PC-3 (cell line): ENCODE results near the gene GAB3. TPM values are rescaled to one million over a fixed set of nuclear protein-coding genes. Genes with fewer than 3 reads are reported as not detected.
A peak's percentile ranks its signal among the peaks of the same experiment; 100 is the strongest.

Source experiments
- ATAC-seq: fragments of 200-7000 bp; cut with Tn5 transposase; 2 replicates; pipeline ENCODE4 v1.9.1; 2020; ENCODE audit warnings: mild to moderate bottlenecking, moderate library complexity
- BruUV-seq: library from RNA; stranded (reverse); fragments of 400-500 nt; replicated peaks from 2 replicates; lab custom pipeline; 2021; lab: Mats Ljungman, UMichigan
- CTCF ChIA-PET: fragments of 300-600 bp; sonication (Branson Sonifier 250); formaldehyde crosslinking; loops from one replicate; lab custom pipeline; 2022; ENCODE audit warnings: antibody characterized with exemption; lab: Charles Lee
- POLR2A ChIA-PET: fragments of 300-600 bp; sonication (Branson Sonifier 250); formaldehyde crosslinking; loops from one replicate; lab custom pipeline; 2022; ENCODE audit warnings: antibody characterized with exemption; ENCODE audit not compliant: unreplicated experiment; lab: Charles Lee
- DNase-seq: peaks from one replicate; pipeline ENCODE4 v3.0.0-alpha.2; 2015
- H2AFZ ChIP-seq: fragments of 300-600 bp; sonication (generic); 2 replicates; pipeline ENCODE4 v1.6.0; 2016; ENCODE audit warnings: antibody characterized with exemption, low read length
- H3F3A ChIP-seq: fragments of 300-600 bp; sonication (generic); one replicate; pipeline ENCODE4 v1.6.0; 2017; ENCODE audit warnings: antibody characterized with exemption, low read length, control low read depth, mild to moderate bottlenecking; ENCODE audit not compliant: unreplicated experiment
- H3K27ac ChIP-seq: fragments of 300-600 bp; sonication (generic); 2 replicates; pipeline ENCODE4 v1.5.1; 2016; ENCODE audit warnings: mild to moderate bottlenecking, low read length
- H3K27me3 ChIP-seq: fragments of 300-600 bp; sonication (generic); 2 replicates; pipeline ENCODE4 v1.6.1; 2016; ENCODE audit warnings: low read length, mixed read lengths
- H3K36me3 ChIP-seq: fragments of 300-600 bp; sonication (generic); 2 replicates; pipeline ENCODE4 v1.6.1; 2016; ENCODE audit warnings: low read depth, mixed run types, low read length, mixed read lengths
- H3K4me1 ChIP-seq: fragments of 300-600 bp; sonication (generic); 2 replicates; pipeline ENCODE4 v1.5.1; 2016; ENCODE audit warnings: low read length; ENCODE audit not compliant: insufficient read depth
- H3K4me2 ChIP-seq: fragments of 300-600 bp; sonication (generic); 2 replicates; pipeline ENCODE4 v1.6.0; 2016; ENCODE audit warnings: low read length
- H3K4me3 ChIP-seq: fragments of 300-600 bp; sonication (generic); 2 replicates; pipeline ENCODE4 v1.5.1; 2016; ENCODE audit warnings: mild to moderate bottlenecking, low read length, mixed read lengths
- H3K79me2 ChIP-seq: fragments of 300-600 bp; sonication (generic); 2 replicates; pipeline ENCODE4 v1.6.1; 2017; ENCODE audit warnings: low read length, mixed read lengths
- H3K9ac ChIP-seq: fragments of 300-600 bp; sonication (generic); 2 replicates; pipeline ENCODE4 v1.6.0; 2016; ENCODE audit warnings: mild to moderate bottlenecking, low read length
- H3K9me2 ChIP-seq: fragments of 300-600 bp; sonication (generic); replicated peaks from 2 replicates; pipeline ENCODE4 v1.6.1; 2016; ENCODE audit warnings: mixed run types, low read length, mixed read lengths
- H3K9me3 ChIP-seq: fragments of 300-600 bp; sonication (generic); 2 replicates; pipeline ENCODE4 v1.6.1; 2016; ENCODE audit warnings: low read length, mixed read lengths
- H4K20me1 ChIP-seq: fragments of 300-600 bp; sonication (generic); 2 replicates; pipeline ENCODE4 v1.6.1; 2016; ENCODE audit warnings: low read length, mixed read lengths
- CTCF ChIP-seq: fragments of 300-600 bp; sonication (generic); conservative IDR thresholded peaks from 2 replicates; pipeline ENCODE4 v1.5.1; 2017; ENCODE audit warnings: antibody characterized with exemption, low read depth, mild to moderate bottlenecking, low read length
- EZH2 ChIP-seq: fragments of 300-600 bp; sonication (generic); IDR thresholded peaks from one replicate; pipeline ENCODE4 v1.6.1; 2017; ENCODE audit warnings: antibody characterized with exemption, mild to moderate bottlenecking, low read length; ENCODE audit not compliant: unreplicated experiment
- EZH2phosphoT487 ChIP-seq: fragments of 300-600 bp; sonication (generic); IDR thresholded peaks from 2 replicates; pipeline ENCODE4 v1.6.1; 2018; ENCODE audit warnings: mild to moderate bottlenecking, antibody characterized with exemption, low read length, borderline replicate concordance
- intact Hi-C: fragments of 100-400 bp; cut with micrococcal nuclease; formaldehyde crosslinking; loops from 2 replicates; pipeline ENCODE4 v1.9.0; 2023
- total RNA-seq: library from RNA; depleted of rRNA; stranded (reverse); fragments of >200 nt; gene quantifications from 2 replicates; pipeline ENCODE4 v1.2.3, GENCODE V29; 2014

Gene GAB3
- total RNA-seq, 1 experiment from 2014 or later, result 3.1 TPM

GRCh38 chrX:154733066-154733425, 17.8 kb downstream of the GAB3 start:
- intact Hi-C loops, result no loop called here
- no peaks in the 10 kb centered on the region for H3K27me3 ChIP-seq
- no peaks in the 10 kb centered on the region for H3K9me3 ChIP-seq
- H2AFZ ChIP-seq, result no peak overlapping the region
- no peaks in the 10 kb centered on the region for H3K79me2 ChIP-seq
- no TSS peak for BruUV-seq
- peak overlapping the region; percentile 92 for H3K27ac ChIP-seq
- H3K4me1 ChIP-seq, result peaks cover 54% of the 10 kb centered on the region
- ChIA-PET POLR2A (no interaction called here), CTCF (interaction anchor here (0.7 kb wide), 1 partner anchor 100 kb away, joined by 4 read pairs; no protein-coding TSS in a partner anchor)
- TF ChIP-seq CTCF (no peak), EZH2 (no peak), EZH2phosphoT487 (no peak)
- peak; percentile 49 for ATAC-seq
- DNase-seq, result peak; percentile 67
- H4K20me1 ChIP-seq, result no peaks in the 10 kb centered on the region
- H3K36me3 ChIP-seq, result no peaks in the 10 kb centered on the region
- H3K4me3 ChIP-seq, result peak overlapping the region; percentile 9; the same call in 1 of the 2 replicates
- H3F3A ChIP-seq, result peaks cover 3% of the 10 kb centered on the region
- H3K4me2 ChIP-seq, result peak overlapping the region; percentile 78
- peak overlapping the region; percentile 54 for H3K9ac ChIP-seq
- H3K9me2 ChIP-seq, result no peaks in the 10 kb centered on the region

- TF ChIP-seq EZH2phosphoT487 (no peak), CTCF (no peak), EZH2 (no peak)
- no TSS peak for BruUV-seq
- H3K27me3 ChIP-seq, result no peaks in the 10 kb centered on the region
- H3K36me3 ChIP-seq, result no peaks in the 10 kb centered on the region
- no peak overlapping the region for H2AFZ ChIP-seq
- peak overlapping the region; percentile 92 for H3K27ac ChIP-seq
- H3K4me1 ChIP-seq, result peaks cover 58% of the 10 kb centered on the region
- H3F3A ChIP-seq, result peaks cover 3% of the 10 kb centered on the region
- peak; percentile 65 for ATAC-seq
- intact Hi-C loops, result no loop called here
- no peaks in the 10 kb centered on the region for H3K9me3 ChIP-seq
- H3K4me3 ChIP-seq, result peak overlapping the region; percentile 9; the same call in 1 of the 2 replicates
- POLR2A ChIA-PET, result interaction anchor here (0.5 kb wide), 1 partner anchor 24 kb away, joined by 4 read pairs; no protein-coding TSS in a partner anchor
- H3K79me2 ChIP-seq, result no peaks in the 10 kb centered on the region
- DNase-seq, result peak; percentile 83
- H3K9me2 ChIP-seq, result no peaks in the 10 kb centered on the region
- no peaks in the 10 kb centered on the region for H4K20me1 ChIP-seq
- CTCF ChIA-PET, result interaction anchor here (0.7 kb wide), 1 partner anchor 100 kb away, joined by 4 read pairs; no protein-coding TSS in a partner anchor
- peak overlapping the region; percentile 78 for H3K4me2 ChIP-seq
- peak overlapping the region; percentile 54 for H3K9ac ChIP-seq
Observed at GRCh38 chrX:154732421-154733065, 18.3 kb downstream of the GAB3 start.

GRCh38 chrX:154731881-154732280, 19.0 kb downstream of the GAB3 start:
- intact Hi-C loops, result no loop called here
- H3F3A ChIP-seq, result peaks cover 3% of the 10 kb centered on the region
- ATAC-seq (peak; percentile 43), DNase-seq (peak; percentile 55)
- no peaks in the 10 kb centered on the region for H4K20me1 ChIP-seq
- H3K9me3 ChIP-seq, result no peaks in the 10 kb centered on the region
- TF ChIP-seq CTCF (no peak), EZH2 (no peak), EZH2phosphoT487 (no peak)
- H3K79me2 ChIP-seq, result no peaks in the 10 kb centered on the region
- BruUV-seq, result no TSS peak
- H3K4me1 ChIP-seq, result peaks cover 63% of the 10 kb centered on the region
- peak overlapping the region; percentile 78 for H3K4me2 ChIP-seq
- H2AFZ ChIP-seq, result no peak overlapping the region
- no peaks in the 10 kb centered on the region for H3K9me2 ChIP-seq
- CTCF ChIA-PET, result no interaction called here
- peak overlapping the region; percentile 9; the same call in 1 of the 2 replicates for H3K4me3 ChIP-seq
- no peaks in the 10 kb centered on the region for H3K36me3 ChIP-seq
- H3K27ac ChIP-seq, result peak overlapping the region; percentile 92
- no peaks in the 10 kb centered on the region for H3K27me3 ChIP-seq
- peak overlapping the region; percentile 54 for H3K9ac ChIP-seq
- POLR2A ChIA-PET, result interaction anchor here (0.5 kb wide), 1 partner anchor 25 kb away, joined by 4 read pairs; no protein-coding TSS in a partner anchor
